Measurements from ENCODE around the gene MID1. TPM values are rescaled to one million over a fixed set of nuclear protein-coding genes. Genes with fewer than 3 reads are reported as not detected.

Gene MID1
- total RNA-seq, 2 experiments from 2014 or later = 0.11 to 0.22 TPM

DNA sequence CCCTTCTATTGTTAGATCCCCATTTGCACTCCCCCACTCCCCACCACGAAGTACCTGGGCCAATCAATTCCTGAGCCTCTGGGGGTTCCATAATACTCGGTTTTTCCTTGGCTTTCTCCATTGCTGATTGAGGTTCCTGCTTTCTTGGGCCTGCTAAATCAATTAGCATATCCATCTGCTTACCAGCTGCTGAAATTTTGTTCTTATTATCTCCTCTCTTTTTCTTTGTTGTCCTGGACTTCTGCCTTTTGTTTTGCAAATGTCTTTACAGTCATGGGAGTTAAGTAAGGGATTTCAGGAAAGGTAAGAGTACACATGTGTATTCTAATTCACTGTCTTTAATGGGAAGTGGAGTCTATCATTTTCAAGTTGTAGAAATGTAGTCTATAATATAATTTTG is 222.2 kb downstream of the MID1 start:
- no peak overlapping the region for H3K27ac Mint-ChIP-seq
- POLR2A ChIA-PET = no interaction called here
- H3K4me3 Mint-ChIP-seq = no peak overlapping the region
- ATAC-seq (ENCODE audit: low read depth) = no peak
- H3K4me1 Mint-ChIP-seq = no peaks in the 10 kb centered on the region
- H3K36me3 Mint-ChIP-seq = no peaks in the 10 kb centered on the region
- no peaks in the 10 kb centered on the region for H3K27me3 Mint-ChIP-seq
- DNase-seq = no peak
- H3K9me3 Mint-ChIP-seq = no peaks in the 10 kb centered on the region

DNA sequence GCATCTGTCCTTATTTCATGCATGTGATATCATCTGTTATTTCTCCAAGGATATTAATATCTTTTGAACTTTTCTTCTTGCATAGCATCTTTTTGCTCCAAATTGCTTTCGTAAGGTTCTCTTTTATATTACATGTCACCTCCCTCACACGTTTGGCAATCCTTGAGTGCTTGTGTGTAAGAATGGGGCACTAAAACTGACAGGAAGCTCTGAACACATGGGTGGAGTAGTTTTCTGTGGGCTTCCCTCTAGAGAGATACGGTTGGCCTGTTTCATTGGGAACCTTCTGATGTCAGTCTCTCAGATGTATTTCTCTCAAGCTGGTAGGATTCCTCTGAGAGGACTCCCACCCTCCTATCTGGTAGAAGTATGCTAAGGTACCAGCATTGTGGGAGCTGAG is 223.0 kb downstream of the MID1 start:
- Mint-ChIP-seq H3K36me3 (no peaks in the 10 kb centered on the region), H3K27me3 (no peaks in the 10 kb centered on the region), H3K4me3 (no peak overlapping the region), H3K4me1 (no peaks in the 10 kb centered on the region), H3K27ac (no peak overlapping the region), H3K9me3 (no peaks in the 10 kb centered on the region)
- no peak for DNase-seq
- ATAC-seq (ENCODE audit: low read depth) = no peak
- POLR2A ChIA-PET = no interaction called here

DNA sequence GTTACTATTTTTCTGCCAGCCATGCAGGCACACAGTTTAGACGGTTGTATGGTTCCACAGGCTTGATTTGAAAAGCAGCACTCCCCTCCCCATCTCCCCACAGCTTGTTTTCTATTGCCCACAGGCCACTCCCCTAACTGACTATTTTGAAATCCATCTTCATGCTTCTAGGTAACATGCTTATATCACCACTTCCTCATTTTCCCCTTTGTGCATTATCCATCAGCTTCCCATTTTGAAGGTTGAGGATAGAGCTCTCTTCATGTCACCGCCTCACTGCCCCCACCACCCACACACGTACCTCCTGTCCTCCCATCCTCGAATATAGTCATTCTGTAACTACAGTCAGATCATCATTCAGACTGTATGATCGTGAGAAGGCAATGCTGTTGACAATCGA is 224.7 kb downstream of the MID1 start:
- H3K27ac Mint-ChIP-seq = no peak overlapping the region
- no peaks in the 10 kb centered on the region for H3K9me3 Mint-ChIP-seq
- no peaks in the 10 kb centered on the region for H3K4me1 Mint-ChIP-seq
- DNase-seq = no peak
- POLR2A ChIA-PET = no interaction called here
- H3K27me3 Mint-ChIP-seq = no peaks in the 10 kb centered on the region
- no peaks in the 10 kb centered on the region for H3K36me3 Mint-ChIP-seq
- H3K4me3 Mint-ChIP-seq = no peak overlapping the region
- no peak for ATAC-seq (ENCODE audit: low read depth)
